ENCODE results near the gene TRAPPC12.
"Not testable (repeated sequence)": the region's sequence is repeated elsewhere in the genome, so short reads cannot be mapped to it uniquely, and the experiment has no call there.

The TRAPPC12 gene

DNA sequence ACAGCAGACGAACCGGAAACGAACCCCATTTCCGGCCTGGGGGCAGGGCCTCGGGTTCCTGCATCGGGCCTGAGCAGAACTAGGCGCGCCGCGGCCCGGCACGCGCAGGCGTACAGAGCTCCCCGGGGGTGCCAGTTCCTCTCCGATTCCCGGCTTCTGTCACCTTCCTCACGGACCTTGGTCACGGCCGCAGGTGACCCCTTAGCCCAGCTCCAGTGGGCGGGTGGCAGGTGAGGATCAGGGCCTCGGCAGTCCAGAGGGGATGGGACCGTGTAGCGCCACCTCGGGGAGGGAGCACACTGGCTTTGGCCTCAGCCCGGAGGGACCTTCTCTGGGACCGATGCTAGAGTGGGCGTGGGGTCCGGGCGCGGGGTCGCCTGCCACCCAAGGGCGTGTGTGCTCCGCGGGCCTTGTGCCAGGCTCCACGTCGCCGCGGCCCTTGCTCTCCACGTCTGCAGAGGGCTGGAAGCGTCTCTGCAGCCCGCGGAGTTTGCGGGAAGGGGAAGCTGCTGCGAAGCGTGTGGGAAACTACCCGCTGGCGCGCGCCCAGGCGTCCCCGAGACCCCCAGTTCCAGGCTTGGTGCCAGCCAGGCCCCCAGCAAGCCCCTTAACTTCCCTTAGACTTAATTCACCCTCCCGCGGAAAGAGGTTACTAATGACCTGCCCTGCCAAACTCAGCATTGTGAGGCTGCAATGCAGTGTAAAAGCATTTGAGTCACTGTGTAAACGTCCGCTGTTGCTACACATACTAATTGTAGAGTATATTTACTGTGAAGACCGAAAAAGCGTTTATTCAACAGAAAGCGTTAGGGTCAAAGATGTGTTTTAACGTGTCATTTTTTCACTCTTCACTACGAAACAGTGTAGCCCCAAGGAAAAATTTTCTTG lies at the start of gene TRAPPC12:
Gene TRAPPC12, plus strand, starts transcription at position 48 of the 888 bp plus-strand sequence. CDS start 7,930 bp downstream, outside the sequence.
- DNase-seq: peak; percentile 72

DNA sequence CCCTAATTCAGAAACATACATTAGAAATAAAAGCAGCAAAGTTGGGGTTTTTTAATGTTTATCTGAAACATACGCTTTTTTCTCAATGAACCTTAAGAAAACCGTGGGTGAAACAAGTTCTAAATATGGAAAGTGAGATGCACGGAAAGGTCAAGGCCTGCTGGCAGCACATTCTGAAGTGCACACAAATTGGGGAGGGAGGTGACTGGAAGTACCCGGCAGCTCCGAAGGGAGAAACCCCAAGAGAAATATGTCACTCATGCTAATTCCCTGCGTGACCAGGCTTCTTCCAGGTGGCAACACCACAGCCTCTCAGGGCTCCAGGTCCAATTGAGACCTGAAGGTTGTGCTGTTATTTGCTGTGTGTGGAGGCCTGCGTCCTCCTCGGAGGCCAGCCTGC lies 47.4 kb upstream of the TRAPPC12 start:
- no peak for DNase-seq

DNA sequence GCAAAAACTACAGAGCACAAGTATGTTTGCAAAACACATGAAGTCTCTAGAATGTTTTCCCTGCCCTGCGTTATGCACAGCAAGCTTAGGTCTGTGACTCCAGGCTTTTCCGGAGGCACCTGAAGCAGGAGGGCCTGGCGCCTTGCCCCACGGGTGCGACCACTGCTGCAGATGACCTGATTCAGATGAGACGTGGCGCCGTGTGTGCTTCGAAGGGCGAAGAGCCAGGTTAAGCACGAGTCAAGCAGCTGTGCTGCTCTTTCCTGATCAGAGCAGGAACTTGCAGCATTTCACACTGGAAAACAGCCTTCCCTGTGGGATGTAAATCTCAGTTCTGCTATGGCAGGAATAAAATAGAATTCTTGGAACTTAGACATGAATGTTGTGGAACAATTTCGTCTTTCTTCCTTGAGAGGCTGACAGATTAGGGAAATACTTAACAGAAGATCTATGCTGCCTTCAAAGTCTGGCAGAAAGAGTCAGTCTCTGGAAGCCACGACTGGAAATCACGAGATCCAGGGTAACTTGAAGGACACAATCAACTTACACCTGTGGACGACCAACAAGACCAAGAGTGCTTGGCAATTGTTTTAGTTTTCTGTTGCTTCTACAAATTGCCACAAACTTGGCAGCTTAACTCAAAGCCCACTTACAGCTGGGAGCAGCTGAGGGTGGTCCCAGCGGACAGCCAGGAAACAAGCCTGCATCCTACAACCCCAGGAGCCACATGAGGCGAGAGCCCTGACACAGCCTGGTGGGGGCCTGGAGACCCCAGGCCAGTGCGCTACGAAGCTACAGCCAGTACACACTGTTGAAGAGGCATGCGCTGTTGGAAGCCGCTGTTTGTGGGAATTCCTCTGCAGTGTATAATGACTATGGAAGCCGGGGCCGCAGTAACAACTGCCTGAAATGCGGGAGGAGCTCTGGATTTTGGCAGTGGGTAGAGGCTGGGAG lies 44.8 kb upstream of the TRAPPC12 start:
- no peak for DNase-seq

DNA sequence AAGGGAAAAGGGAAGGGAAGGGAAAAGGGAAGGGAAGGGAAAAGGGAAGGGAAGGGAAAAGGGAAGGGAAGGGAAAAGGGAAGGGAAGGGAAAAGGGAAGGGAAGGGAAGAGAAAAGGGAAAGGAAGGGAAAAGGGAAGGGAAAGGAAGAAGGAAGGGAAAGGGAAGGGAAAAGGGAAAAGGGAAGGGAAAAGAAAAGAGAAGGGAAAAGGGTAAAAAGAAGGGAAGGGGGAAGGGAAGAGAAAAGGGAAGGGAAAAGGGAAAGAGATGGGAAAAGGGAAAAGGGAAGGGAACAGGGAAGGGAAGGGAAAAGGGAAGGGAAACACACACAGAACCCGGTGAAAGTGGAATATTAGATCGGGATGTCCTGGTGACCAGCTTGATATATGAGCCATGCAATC lies 42.6 kb upstream of the TRAPPC12 start:
- no peak for DNase-seq

DNA sequence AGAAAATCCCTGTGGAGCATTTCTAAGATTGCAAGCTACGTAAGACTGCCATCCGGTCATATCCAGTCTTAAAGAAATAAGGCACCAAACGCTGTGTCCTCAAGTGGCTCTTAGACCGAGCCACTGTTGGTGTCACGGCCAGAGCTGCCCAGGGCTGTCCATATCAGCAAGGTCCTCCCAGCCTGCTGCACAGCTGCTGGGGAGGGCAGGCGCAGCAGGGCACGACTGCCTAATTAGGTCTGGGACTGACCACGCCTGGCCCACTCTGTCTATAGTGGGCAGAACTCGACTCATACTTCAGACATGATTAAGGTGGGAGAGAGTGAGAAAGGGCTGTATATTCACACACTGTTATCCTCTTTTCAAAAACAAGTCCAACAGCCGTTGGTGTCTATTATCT lies 41.2 kb upstream of the TRAPPC12 start:
- DNase-seq: no peak

DNA sequence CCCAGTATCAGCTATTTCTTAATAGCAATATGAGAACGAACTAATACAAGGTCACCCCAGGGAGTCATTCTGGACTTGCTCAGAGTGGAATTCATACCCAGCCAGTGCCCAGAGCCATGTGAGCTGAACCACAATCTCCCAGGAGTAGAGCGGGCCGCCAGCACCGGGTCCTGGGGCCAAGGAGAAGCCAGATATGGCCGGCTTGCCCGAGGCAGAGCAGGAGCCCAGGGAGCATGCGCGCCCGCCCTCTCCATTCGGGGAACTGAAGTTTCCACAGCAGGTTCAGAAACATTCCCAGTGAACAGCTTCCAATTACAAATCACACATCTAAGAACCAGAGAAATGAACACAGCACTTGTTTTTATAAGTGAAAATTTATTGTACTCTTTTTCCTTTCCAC lies 39.4 kb upstream of the TRAPPC12 start:
- DNase-seq: no peak

DNA sequence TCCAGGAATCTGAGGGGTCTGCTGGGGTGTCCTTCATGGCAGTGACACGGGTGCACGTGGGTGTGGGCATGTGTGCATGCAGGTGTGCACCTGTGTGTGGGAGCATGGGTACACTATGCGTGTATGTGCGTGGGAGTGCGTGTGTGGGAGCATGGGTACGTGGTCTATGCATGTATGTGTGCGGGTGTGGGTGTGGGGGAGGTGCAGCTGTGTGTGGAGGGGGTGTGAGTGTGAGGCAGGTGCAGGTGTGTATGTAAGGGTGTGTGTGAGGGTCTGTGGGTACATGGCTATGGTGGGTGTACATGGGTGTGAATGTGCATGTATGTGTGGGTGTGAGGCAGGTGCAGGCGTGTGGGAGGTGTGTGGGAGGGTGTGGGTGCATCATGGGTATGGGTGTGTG lies 38.2 kb upstream of the TRAPPC12 start:
- no peak for DNase-seq

DNA sequence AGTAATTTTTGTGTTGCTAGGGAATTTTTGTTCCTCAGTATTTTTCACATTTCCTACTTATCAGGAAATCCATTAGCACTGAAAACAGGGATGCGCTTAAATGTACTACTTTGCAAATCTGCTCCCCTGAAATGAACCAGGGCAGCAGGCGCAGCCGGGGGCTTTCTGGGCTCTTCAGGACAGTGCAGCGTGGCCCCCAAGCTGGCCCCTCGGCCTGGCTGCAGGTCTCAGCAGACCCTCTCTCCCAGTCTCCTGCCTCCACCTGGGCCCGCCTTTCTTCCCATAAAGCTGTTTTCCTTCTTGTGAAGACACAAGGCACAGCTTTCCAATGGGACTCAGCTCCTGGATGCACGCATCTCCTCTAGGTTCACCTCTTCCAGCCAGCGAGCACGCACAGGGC lies 37.2 kb upstream of the TRAPPC12 start:
- DNase-seq: no peak

DNA sequence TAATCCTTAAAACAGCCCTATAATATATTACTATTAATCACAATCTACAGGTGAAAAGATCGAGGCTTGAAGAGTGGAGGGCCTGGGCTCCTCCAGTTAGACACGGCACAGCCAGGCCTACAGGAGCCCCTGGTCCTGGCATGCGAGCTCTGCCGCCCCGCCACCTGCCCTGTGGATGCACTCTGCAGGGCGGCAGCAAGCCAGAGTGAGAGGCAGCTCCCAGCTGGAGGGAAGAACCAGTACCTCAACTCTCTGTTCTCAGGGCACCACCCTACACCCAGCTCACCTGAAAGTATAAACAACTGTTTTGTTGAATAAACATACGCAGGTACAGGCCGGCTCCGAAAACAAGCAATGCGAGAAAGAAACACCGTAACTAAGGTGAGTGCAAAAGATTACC lies 36.5 kb upstream of the TRAPPC12 start:
- no peak for DNase-seq

DNA sequence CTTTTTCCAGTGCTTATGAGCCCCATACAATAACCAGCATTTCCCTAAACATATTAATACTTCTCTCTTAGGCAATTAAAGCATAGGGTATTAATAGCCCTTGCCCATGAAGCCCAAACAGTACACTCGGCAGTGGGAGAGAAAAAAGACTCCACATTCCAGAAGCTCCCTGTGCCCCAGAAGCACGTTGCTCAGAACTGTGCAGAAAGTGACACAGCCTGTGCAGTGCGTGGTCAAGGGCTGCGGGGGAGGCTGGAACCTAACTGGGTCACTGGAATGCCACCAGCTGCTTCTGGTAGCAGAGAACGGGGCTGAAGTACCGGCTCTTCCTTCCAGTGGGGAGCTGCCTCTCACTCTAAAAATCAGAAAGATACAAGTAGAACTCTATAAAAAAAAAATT lies 34.6 kb upstream of the TRAPPC12 start:
- DNase-seq: no peak

DNA sequence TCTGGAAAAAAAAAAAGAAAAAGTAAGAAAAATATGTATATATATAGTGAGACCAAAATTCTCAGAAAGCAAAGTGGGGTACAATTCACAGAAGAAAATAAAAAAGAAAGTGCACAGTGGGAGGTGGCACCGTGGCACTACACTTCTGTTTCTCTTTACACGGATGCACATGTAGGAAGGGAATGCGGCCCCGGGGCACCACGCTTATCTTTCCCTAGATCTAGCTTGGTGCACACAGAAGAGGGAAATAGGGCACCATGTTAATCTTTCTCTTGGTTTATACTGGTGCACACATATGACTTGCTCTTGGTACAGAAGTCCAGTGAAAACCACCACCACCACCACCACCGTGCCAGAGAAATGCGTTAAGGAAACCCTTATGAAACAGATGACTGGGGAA lies 33.9 kb upstream of the TRAPPC12 start:
- no peak for DNase-seq

DNA sequence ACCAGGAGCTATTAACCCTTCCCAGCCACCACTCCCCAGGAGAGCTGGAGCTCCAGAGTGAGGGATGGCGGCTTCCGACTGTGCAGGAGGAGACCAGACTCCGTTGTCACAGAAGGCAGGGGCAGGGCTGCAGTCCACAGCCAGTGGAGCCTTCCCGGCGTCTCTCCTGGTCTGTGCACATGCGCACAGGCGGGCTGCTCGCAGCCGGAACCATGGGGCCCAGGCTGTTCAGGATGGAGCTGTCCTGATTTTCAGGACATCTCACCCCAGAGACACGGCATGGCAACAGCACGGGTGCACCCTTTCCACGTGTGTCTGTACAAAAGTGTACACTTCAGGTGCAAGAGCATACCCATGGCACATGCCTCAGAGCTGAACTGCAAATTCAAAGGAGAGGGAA lies 30.7 kb upstream of the TRAPPC12 start:
- DNase-seq: no peak

DNA sequence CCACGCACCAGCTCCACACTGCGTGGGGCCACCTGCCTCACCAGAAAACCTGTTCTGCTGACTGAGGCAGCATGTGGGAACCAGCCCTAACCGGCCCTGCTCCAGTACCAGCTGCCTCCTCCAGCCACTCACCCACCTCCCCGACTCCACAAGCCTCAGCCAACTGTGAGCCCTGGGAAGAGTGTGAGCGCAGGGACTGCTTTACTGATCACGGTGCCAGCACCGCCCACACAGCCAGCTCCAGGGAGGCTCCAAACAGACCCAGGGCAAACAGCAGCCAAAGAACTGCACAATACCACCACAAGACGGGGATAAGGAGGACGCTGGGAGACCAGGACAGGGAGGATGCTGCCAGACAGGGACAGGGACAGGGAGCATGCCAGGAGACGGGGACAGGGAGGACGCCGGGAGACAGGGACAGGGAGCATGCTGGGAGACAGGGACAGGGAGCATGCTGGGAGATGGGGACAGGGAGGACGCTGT lies 30.2 kb upstream of the TRAPPC12 start:
- peak; percentile 63 for DNase-seq

DNA sequence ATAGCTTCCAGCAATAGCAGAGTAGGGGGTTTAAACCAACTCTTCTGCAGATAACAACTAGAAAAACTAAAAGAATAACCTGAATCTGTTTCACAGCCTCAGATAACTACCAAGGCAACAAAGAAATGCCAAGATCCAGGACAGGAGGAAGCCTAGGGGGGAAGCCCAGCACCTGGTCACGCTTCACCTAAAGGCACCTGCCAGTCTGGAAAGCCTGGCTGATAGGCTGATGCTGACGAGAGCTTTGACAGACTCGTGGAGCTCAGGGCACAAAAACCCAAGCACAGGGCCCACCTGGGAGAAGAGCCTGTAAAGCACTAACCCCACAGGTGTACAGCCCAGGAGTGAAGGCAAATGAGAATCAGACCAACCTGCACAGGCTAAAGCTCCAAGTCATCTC lies 24.5 kb upstream of the TRAPPC12 start:
- peak; percentile 48 for DNase-seq

DNA sequence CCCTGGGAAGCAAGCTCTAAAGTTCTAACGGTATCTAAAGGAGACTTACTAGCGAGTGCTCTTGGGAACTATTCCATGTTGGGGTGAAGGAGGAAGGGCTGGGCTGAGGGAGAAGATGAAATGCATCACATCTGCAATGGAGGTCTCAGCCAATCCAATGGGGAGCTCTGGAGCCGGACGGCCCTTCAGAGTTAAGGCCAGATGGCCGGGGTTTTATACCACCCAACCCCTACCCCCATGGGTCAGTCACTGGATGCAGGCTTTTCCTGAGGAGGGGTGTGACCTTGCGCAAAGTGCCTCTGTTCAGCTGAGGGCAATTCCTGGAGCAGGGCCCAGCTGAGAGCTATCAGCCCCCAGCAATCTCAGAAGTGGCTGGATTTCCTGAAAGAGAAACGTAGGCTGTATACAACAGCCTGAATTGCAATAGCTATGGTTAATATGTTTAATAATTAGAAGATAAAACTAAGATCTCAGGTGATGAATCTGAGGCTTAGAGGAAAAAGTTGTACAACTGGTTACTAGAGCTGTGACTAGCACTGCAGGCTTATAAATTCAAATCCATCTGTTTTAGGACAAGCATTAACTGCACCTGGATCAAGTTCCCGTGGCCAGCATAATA lies 23.4 kb upstream of the TRAPPC12 start:
- DNase-seq: no peak

DNA sequence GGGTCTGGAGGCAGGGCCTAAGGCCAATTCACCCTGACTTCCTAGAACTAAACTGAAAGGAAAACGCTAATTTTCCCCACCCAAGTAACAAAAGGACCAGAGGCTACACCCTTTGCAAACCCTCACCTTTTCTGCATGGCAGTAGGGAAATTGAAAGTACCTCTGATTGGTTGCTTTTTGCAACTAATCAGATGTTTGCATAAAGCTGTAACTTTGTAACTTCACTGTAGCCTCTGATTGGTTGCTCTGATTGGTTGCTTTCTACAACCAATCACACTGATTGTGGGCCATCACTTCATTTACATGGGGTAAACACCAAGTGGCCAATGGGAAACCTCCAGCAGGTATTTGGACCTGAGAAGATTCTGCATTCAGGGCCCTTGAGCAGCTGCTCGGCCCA lies 22.7 kb upstream of the TRAPPC12 start:
- DNase-seq: no peak

DNA sequence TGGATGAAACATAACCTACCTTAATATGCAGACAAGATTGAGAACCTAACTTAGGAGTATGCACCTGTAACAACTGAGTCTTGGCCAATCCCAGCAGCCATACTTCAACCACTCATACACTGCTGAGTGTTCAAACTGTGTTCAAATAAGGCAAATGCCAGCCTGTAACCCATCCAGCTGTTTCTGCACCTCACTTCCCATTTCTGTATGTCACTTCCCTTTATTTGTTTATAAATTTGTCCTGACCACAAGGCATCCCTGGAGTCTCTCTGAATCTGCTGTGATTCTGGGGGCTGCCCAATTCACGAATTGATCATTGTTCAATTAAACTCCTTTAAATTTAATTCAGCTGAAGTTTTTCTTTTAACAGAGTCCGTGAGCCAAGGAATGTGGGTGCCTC lies 22.0 kb upstream of the TRAPPC12 start:
- not testable (repeated sequence) for DNase-seq

DNA sequence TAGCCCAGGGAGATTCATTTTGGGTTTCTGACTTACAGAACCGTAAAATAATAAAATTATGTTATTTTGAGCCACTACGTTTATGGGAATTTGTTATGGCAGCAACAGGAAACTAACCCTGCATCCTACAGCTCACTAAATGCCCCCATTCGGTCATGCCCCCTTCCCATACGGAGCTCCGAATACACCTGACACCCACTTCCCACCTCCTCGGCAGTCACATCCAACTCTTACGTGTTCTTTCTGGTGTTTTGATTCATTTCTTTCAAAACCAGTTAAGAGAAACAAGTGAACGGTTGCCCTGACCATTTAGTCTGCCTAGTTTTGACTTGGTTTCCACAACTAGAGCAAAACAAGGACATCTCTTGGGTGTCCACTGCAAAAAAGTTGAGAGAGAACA lies 21.6 kb upstream of the TRAPPC12 start:
- no peak for DNase-seq

DNA sequence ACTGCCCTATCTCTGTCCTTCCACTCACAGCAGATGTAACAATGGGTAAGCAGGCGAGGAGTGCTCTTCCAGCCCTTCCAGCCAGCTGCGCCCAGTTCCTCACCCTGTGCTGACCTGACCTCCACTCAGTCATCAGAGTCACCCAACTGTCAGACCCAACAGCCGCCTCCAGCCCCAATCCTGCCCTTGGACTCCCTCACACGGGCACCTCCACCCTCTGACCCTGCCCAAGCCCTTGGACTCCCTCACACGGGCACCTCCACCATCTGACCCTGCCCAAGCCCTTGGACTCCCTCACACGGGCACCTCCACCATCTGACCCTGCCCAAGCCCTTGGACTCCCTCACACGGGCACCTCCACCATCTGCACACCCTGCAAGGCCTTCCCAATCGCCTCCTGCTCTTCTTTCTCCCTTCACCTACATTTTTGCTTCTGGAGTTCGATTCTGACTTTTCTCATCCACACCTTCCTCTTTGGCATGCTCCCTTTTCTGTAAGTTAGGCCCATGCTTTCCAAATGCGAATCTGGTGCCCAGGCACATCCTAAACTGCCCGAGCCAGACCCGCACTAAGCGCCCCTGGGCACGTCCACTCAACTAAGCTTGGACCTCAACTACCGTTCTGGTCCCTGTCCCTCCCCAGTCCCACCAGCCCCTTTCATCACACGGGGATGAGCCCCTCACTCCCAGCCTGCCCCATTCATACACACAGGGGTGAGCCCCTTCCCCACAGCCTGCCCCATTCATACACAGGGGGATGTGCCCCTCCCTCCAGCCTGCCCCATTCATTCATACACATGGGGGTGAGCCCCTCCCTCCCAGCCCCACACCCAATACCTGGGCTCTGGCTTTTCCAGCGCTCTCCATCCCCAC lies 17.7 kb upstream of the TRAPPC12 start:
- DNase-seq: no peak

DNA sequence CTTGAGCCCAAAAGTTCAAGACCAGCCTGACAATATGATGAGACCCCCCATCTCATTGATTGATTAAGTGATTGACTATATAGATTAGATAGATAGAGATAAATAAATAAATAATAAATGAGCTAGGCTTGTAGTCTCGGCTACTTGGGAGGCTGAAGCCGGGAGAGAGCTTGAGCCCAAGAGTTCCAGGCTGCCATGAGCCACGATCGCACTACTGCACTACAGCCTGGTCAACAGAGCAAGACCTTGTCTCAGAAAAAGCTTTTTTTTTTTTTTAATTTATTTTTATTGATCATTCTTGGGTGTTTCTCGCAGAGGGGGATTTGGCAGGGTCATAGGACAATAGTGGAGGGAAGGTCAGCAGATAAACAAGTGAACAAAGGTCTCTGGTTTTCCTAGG lies 14.3 kb upstream of the TRAPPC12 start:
- DNase-seq: no peak

DNA sequence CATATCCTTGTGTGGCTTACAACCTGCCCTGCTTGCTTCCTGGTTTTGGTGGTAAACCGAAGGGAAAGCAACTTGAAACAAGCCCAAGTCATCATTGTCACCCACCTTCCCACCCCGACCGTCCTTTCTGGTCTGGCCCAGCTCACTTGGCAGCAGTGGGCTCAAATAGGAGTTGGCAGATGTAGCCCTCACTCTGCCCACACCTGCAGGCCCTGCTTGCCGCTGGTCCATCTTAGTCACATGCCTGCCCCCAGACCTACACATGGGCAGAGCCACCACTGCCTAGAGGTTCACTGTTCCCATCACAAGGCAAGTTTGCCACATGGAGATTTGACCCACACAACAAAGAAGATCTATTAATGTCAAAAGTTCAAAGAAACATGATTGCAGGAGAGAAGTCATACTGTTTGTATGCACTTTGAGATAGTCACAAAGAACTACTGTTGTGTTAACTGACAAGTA lies 11.2 kb upstream of the TRAPPC12 start:
- DNase-seq: no peak

All from NCI-H510A (cell line).